T47D (cell line): ENCODE measurements around the gene PRRT1.
A peak's percentile ranks its signal among the peaks of the same experiment; 100 is the strongest.
"Not testable (repeated sequence)": the region's sequence is repeated elsewhere in the genome, so short reads cannot be mapped to it uniquely, and the experiment has no call there.

ENCODE experiments used
- DNase-seq, 2 experiments: peaks; one replicate each; pipeline versions ENCODE4 v3.0.0 to v3.0.0-alpha.2; 2011 to 2012; ENCODE audit warnings: low read depth in 1 of 2, low spot score in 1 of 2
- JUND ChIP-seq: IDR thresholded peaks from 2 replicates; pipeline ENCODE4 v1.6.1; 2012; ENCODE audit warnings: low read depth
- in situ Hi-C: cut with HindIII; loops from 2 replicates; pipeline ENCODE4 v1.10.0; 2016; ENCODE audit warnings: low sequenced_read_pairs, low pct_unique_long_range_greater_than_20kb

The PRRT1 gene

DNA sequence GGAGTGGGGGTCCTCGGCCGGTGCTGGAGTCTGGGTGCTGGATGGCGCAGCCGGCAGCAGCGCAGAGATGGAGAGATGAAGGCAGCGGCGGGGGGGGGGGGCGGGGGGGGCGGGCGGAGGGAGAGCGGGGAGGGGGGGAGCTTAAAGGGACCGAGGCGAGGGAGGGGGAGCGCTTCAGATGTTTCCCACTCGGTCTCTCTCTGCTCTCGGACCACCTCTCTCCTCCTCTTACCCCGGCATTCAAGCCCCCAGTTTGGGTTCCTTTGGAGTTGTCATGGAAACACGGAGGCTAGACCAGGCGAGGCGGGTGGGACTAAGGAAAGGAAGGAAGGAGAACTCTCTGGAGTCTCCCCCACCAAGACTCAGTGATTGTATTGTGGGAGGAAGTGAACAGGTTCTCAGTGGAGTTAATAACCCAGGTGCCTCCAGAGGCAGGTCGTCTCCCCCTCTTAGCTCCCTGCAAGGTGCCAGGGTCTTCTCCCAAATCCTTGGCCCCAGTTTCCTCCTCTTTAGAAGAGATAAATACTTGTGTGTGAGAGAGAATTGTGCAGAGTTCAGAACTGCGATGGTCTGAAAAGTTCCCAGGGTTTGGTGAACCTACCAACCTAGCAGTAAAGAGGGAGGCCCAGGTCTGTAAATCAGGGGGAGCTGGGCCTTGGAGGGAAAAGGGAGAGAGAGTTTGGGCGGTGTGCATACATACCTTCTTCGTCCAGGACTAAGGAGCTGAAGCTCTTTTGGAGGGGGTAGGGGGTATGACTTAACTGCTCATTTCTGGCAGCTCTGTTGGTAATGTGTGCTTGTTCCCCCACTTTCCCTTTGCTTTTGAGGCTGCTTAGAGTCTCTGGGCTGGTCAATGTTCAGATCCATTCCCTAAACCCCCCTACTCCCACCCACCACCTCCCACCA is at the start of gene PRRT1:
Gene PRRT1 (minus strand): TSS at position 77 of the 906 bp plus-strand sequence. CDS start 112 bp downstream, outside the sequence.
- TF ChIP-seq JUND: no peak
- in situ Hi-C loops: no loop called here
- DNase-seq: no peak

GRCh38 chr6:32200711-32201475 is 49.2 kb upstream of the PRRT1 start:
- no peak for DNase-seq
- no peak for TF ChIP-seq JUND

GRCh38 chr6:32198866-32199265 is 47.1 kb upstream of the PRRT1 start:
- in situ Hi-C loops: no loop called here
- no peak for DNase-seq

More at GRCh38 chr6:32200711-32201475, 49.2 kb upstream of the PRRT1 start:
- in situ Hi-C loops: no loop called here

GRCh38 chr6:32198345-32198696 is 46.6 kb upstream of the PRRT1 start:
- no peak for TF ChIP-seq JUND
- DNase-seq: no peak
- in situ Hi-C loops: no loop called here

More at GRCh38 chr6:32198866-32199265, 47.1 kb upstream of the PRRT1 start:
- TF ChIP-seq JUND: no peak

GRCh38 chr6:32196682-32197616 is 45.2 kb upstream of the PRRT1 start:
- DNase-seq: no peak
- no peak for TF ChIP-seq JUND
- in situ Hi-C loops: no loop called here

DNA sequence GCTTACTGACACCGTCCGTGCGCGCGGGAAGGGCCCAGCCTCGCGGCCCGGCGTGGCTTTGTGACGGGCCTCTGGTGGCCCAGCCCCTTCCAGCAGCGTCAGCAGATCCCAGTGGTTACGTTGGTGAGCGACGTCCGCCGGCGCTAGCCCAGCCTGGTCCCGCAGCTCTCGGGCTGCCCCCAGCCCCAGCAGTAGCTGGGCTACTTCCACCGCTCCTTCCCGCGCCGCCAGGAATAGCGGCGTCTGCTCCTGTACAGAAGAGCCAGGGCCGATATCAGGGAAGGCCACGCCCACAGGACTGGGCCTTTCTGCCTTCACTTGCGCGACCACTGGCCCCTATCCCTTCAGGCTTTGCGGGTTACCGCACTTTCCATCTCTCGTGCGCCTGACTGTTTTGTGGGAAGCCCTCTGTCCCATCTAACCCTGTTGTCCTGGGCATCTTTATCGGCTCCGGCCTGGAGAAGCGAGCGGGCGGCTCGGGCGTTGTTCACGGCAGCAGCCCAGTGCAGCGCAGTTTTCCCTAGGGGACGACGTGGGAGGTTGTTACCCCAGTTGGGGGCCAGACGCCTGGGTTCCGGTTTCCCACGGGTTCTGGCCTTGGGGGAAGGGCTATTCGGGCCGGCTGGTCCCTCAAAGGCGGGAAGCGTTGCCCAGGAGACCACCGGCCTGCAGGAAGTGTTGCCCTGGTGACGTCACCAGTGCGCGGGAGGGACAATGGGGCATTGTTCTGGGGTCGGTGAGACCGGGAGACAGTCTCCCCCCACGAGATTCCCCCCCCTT is 44.4 kb upstream of the PRRT1 start:
- TF ChIP-seq JUND: no peak
- in situ Hi-C loops: no loop called here
- peak; percentile 39 to 62 for DNase-seq

GRCh38 chr6:32195652-32195901 is 43.8 kb upstream of the PRRT1 start:
- in situ Hi-C loops: no loop called here
- DNase-seq: peak; percentile 88 to 100
- TF ChIP-seq JUND: no peak

- peak in 1 of 2 experiments; percentile 80 for DNase-seq
- no peak for TF ChIP-seq JUND
- in situ Hi-C loops: no loop called here
Observed at GRCh38 chr6:32194825-32195651, 43.3 kb upstream of the PRRT1 start.

GRCh38 chr6:32194388-32194787 is 42.6 kb upstream of the PRRT1 start:
- no peak for DNase-seq
- in situ Hi-C loops: no loop called here
- TF ChIP-seq JUND: no peak

DNA sequence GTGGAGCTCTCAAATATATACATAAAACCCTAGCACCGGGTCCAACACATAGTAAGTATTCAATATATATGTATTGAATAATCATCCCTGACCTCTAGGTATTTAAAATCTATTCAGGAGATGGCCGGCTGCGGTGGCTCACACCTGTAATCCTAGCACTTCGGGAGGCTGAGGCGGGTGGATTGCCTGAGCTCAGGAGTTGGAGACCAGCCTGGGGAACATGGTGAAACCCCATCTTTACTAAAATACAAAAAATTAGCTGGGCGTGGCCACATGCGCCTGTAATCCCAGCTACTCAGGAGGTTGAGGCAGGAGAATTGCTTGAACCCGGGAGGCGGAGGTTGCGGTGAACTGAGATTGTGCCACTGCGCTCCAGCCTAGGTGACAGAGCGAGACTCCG is 41.4 kb upstream of the PRRT1 start:
- in situ Hi-C loops: not testable (repeated sequence)

GRCh38 chr6:32192608-32193039 is 40.9 kb upstream of the PRRT1 start, which contains the start of gene GPSM3:
TSS of gene GPSM3 (minus strand) at chr6:32192643. CDS start at chr6:32192513, 130 bp downstream.
- no peak for TF ChIP-seq JUND
- in situ Hi-C loops: no loop called here
- DNase-seq: no peak

More for the DNA sequence above, 41.4 kb upstream of the PRRT1 start:
- not testable (repeated sequence) for DNase-seq
